ENCODE measurements around the gene PRSS53. TPM values are rescaled to one million over a fixed set of nuclear protein-coding genes. Genes with fewer than 3 reads are reported as not detected.
A peak's percentile ranks its signal among the peaks of the same experiment; 100 is the strongest.

PRSS53 gene
- total and polyA plus RNA-seq, 12 donors, result 0.21 to 2.9 (median 0.51) TPM

GRCh38 chr16:31085873-31086628 lies 2.7 kb downstream of the PRSS53 start:
- intact Hi-C loops (cut with DNase I), result loop anchor here in 2 of 10 donors (5.0 to 10.0 kb wide), 2 partner anchors 39 to 101 kb away; partner anchors contain the start of gene HSD3B7 (in 1 of the 2)
- 84 to 86% methylated on average over 18 of the region's 18 CpGs for WGBS, 2 donors
- no peak for DNase-seq

GRCh38 chr16:31085411-31085810 lies 3.3 kb downstream of the PRSS53 start:
- DNase-seq (no peak), ATAC-seq (no peak)
- 76 to 79% methylated on average over 8 of the region's 8 CpGs for WGBS, 2 donors
- Histone ChIP-seq H3K4me3 (no peak overlapping the region), H3K27me3 (no peaks in the 10 kb centered on the region), H3K4me1 (peaks cover 0 to 16% (median 6%) of the 10 kb centered on the region in 9 donors), H3K36me3 (peaks cover 0 to 100% (median 17%) of the 10 kb centered on the region in 9 donors), H3K27ac (no peak overlapping the region), H3K9me3 (no peaks in the 10 kb centered on the region)
- intact Hi-C loops (cut with DNase I), result loop anchor here in 2 of 10 donors (5.0 to 10.0 kb wide), 2 partner anchors 38 to 101 kb away; partner anchors contain the start of gene HSD3B7 (in 1 of the 2)
- TF ChIP-seq CTCF (IDR thresholded peaks at IDR 0.05), result no peak

More at GRCh38 chr16:31085873-31086628, 2.7 kb downstream of the PRSS53 start:
- Histone ChIP-seq H3K36me3 (peaks cover 0 to 100% (median 17%) of the 10 kb centered on the region in 9 donors), H3K4me3 (no peak overlapping the region), H3K27ac (no peak overlapping the region), H3K27me3 (no peaks in the 10 kb centered on the region), H3K9me3 (no peaks in the 10 kb centered on the region), H3K4me1 (peaks cover 0 to 16% (median 6%) of the 10 kb centered on the region in 9 donors)
- no peak for TF ChIP-seq CTCF (IDR thresholded peaks at IDR 0.05)
- no peak for ATAC-seq

- Histone ChIP-seq H3K9me3 (no peaks in the 10 kb centered on the region), H3K36me3 (peaks cover 0 to 100% (median 22%) of the 10 kb centered on the region in 9 donors), H3K27ac (no peak overlapping the region), H3K4me1 (peaks cover 0 to 16% (median 6%) of the 10 kb centered on the region in 9 donors), H3K27me3 (no peaks in the 10 kb centered on the region), H3K4me3 (no peak overlapping the region)
- 90% methylated on average over 16 of the region's 16 CpGs for WGBS, 2 donors
- ATAC-seq (peak in 2 of 8 donors; percentile 16 to 22), DNase-seq (no peak)
- no peak for TF ChIP-seq CTCF (IDR thresholded peaks at IDR 0.05)
- intact Hi-C loops (cut with DNase I), result loop anchor here in 2 of 10 donors (5.0 to 10.0 kb wide), 2 partner anchors 37 to 100 kb away; partner anchors contain the start of gene HSD3B7 (in 1 of the 2)
Measured at GRCh38 chr16:31084584-31085302, 4.0 kb downstream of the PRSS53 start.

GRCh38 chr16:31083981-31084380 lies 4.8 kb downstream of the PRSS53 start:
- Histone ChIP-seq H3K9me3 (no peaks in the 10 kb centered on the region), H3K4me1 (peaks cover 0 to 16% (median 6%) of the 10 kb centered on the region in 9 donors), H3K36me3 (peaks cover 0 to 100% (median 29%) of the 10 kb centered on the region in 9 donors), H3K27ac (no peak overlapping the region), H3K4me3 (no peak overlapping the region), H3K27me3 (no peaks in the 10 kb centered on the region)
- WGBS, 2 donors, result 83 to 91% methylated on average over 13 of the region's 13 CpGs
- TF ChIP-seq CTCF (IDR thresholded peaks at IDR 0.05), result no peak
- intact Hi-C loops (cut with DNase I), result loop anchor here in 1 of 10 donors (10.0 kb wide), 1 partner anchor 99 kb away; the partner anchor contains the start of gene HSD3B7
- no peak for ATAC-seq
- no peak for DNase-seq
